Stomach (tissue), 9 donors: Measurements from ENCODE around the gene CDH18. TPM values are rescaled to one million over a fixed set of nuclear protein-coding genes. Genes with fewer than 3 reads are reported as not detected.

Source experiments
- DNase-seq, 2 donors: peaks; one replicate each; pipeline versions ENCODE4 v3.0.0 to v3.0.0-alpha.2; 2013 to 2019
- H3K27ac ChIP-seq, 5 donors: fragments of 200-600 bp in 4 of 5; sonication (generic) in 4 of 5; one replicate each; pipeline ENCODE4 v1.5.1; 2013 to 2019; ENCODE audit warnings: mild to moderate bottlenecking in 1 of 5, moderate library complexity in 1 of 5
- H3K27me3 ChIP-seq, 3 donors: fragments of 200-600 bp; sonication (generic); one replicate each; pipeline ENCODE4 v1.5.1; 2017 to 2019; ENCODE audit warnings: mixed run types in 1 of 3
- H3K36me3 ChIP-seq, 4 donors: fragments of 200-600 bp; sonication (generic); 1 replicate in 3 of 4; 2 replicates in 1 of 4; pipeline ENCODE4 v1.5.1; 2016 to 2019
- H3K4me1 ChIP-seq, 4 donors: fragments of 200-600 bp; sonication (generic); one replicate each; pipeline ENCODE4 v1.5.1; 2016 to 2019
- H3K4me3 ChIP-seq, 4 donors: fragments of 200-600 bp; sonication (generic) in 3 of 4; one replicate each; pipeline ENCODE4 v1.5.1; 2016 to 2019; ENCODE audit warnings: mild to moderate bottlenecking in 1 of 4
- H3K9me3 ChIP-seq, 4 donors: fragments of 200-600 bp; sonication (generic); one replicate each; pipeline ENCODE4 v1.5.1; 2016 to 2019
- EP300 ChIP-seq: sonication (generic); formaldehyde crosslinking; IDR thresholded peaks from one replicate; pipeline ENCODE4 v1.6.1; 2017; ENCODE audit warnings: antibody characterized with exemption
- POLR2A ChIP-seq, 4 donors: fragments of 450-650 bp; IDR thresholded peaks; one replicate each; pipeline ENCODE4 v1.6.1; 2016; ENCODE audit warnings: antibody characterized with exemption in 4 of 4, control low read depth in 2 of 4, mild to moderate bottlenecking in 1 of 4, moderate library complexity in 1 of 4
- POLR2AphosphoS5 ChIP-seq, 3 donors: sonication (generic); formaldehyde crosslinking; IDR thresholded peaks; one replicate each; pipeline ENCODE4 v1.6.1; 2016; ENCODE audit warnings: antibody characterized with exemption in 3 of 3
- WGBS, 5 donors: extraction: QIAGEN DNeasy Blood & Tissue Kit in 3 of 5; methylation state at CpG; one replicate each; pipeline versions ENCODE4 v1.1.5 to v1.1.7; 2013 to 2018; 5-methylcytosine and 5-hydroxymethylcytosine counted together
- intact Hi-C: fragments of 100-400 bp; cut with DNase I; formaldehyde crosslinking; loops from one replicate; pipeline ENCODE4 v1.15.1; 2023; ENCODE audit warnings: low total_unique reads
- polyA plus RNA-seq, 3 donors: library from polyadenylated mRNA; stranded (reverse); fragments of 200-250 nt; gene quantifications; one replicate each; pipeline ENCODE4 v1.2.3, GENCODE V29; 2013
- total RNA-seq, 5 donors: library from RNA; depleted of rRNA; stranded (reverse); fragments of >200 nt; gene quantifications; one replicate each; pipeline versions ENCODE4 v1.1.0 to v1.2.3, GENCODE V29; 2014 to 2016
- TF ChIP-seq, protein P1 (sequence below), 7 experiments: fragments of 450-650 bp in 4 of 7; fragments of 200-600 bp in 3 of 7; sonication (generic) in 3 of 7; IDR thresholded peaks; one replicate each; pipeline ENCODE4 v1.5.1; 2016 to 2019; ENCODE audit warnings: antibody characterized with exemption in 7 of 7, control low read depth in 2 of 7, mild to moderate bottlenecking in 1 of 7
- donor health status: healthy with polysubstance abuse.
- donor health status: Bipolar disorder and iron deficiency.
- donor health status: healthy.

The CDH18 gene
- total and polyA plus RNA-seq, 8 donors = 0.05 to 0.92 TPM; not detected in 6

DNA sequence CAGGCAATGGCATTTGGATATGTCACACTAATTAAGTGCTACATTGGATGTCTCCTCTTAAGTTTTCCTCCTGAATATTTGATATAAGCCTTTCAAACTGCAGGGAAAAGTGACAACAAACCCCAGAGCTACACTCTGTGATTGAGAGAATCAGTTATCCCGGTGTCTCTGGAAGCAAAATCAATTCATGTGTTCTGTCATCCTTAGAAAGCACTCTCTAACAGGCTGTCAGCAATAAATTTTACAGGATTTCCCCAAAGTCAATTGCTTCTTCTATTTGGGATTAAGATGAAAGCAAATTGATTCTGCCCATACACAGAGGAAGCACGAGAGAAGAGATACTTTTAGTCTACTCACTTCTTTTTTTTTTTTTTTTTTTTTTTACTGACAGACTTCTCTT, 332.4 kb downstream of the CDH18 start:
- no peak for DNase-seq
- intact Hi-C loops = no loop called here
- no peaks in the 10 kb centered on the region for H3K27me3 ChIP-seq
- H3K36me3 ChIP-seq = no peaks in the 10 kb centered on the region
- no peak overlapping the region for H3K27ac ChIP-seq
- H3K4me1 ChIP-seq = no peaks in the 10 kb centered on the region
- WGBS, 5 donors = 44 to 58% (median 48%) methylated on average over 2 of the region's 2 CpGs
- TF ChIP-seq POLR2A (IDR thresholded peaks at IDR 0.05) (no peak), EP300 (no peak), POLR2AphosphoS5 (IDR thresholded peaks at IDR 0.05) (no peak)
- TF ChIP-seq, protein P1, sequence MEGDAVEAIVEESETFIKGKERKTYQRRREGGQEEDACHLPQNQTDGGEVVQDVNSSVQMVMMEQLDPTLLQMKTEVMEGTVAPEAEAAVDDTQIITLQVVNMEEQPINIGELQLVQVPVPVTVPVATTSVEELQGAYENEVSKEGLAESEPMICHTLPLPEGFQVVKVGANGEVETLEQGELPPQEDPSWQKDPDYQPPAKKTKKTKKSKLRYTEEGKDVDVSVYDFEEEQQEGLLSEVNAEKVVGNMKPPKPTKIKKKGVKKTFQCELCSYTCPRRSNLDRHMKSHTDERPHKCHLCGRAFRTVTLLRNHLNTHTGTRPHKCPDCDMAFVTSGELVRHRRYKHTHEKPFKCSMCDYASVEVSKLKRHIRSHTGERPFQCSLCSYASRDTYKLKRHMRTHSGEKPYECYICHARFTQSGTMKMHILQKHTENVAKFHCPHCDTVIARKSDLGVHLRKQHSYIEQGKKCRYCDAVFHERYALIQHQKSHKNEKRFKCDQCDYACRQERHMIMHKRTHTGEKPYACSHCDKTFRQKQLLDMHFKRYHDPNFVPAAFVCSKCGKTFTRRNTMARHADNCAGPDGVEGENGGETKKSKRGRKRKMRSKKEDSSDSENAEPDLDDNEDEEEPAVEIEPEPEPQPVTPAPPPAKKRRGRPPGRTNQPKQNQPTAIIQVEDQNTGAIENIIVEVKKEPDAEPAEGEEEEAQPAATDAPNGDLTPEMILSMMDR (IDR thresholded peaks at IDR 0.05) = no peak
- H3K4me3 ChIP-seq = no peak overlapping the region
- H3K9me3 ChIP-seq = no peaks in the 10 kb centered on the region

DNA sequence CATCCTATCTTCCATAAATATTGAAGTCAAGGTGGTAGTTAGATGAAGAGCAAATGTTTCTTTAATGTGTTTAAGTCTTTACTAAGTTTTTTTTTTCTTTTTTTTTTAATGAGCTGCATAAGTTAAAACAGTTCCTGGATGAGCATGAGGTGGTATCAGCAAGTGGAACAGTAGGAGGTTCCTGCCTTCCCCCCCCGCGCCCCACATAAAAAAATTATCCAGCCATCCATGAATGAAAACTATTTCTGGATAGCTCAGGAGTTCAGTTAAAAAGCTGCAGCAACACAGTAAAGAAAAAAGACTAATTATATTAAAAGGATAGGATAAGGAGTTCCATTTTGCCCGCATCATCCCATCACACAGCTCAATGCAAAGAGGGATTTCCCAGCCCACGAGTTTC, 349.5 kb downstream of the CDH18 start:
- H3K36me3 ChIP-seq = no peaks in the 10 kb centered on the region
- H3K4me3 ChIP-seq = no peak overlapping the region
- H3K27me3 ChIP-seq = no peaks in the 10 kb centered on the region
- DNase-seq = no peak
- 83 to 90% (median 88%) methylated on average over 4 of the region's 4 CpGs for WGBS, 5 donors
- intact Hi-C loops = no loop called here
- H3K9me3 ChIP-seq = no peaks in the 10 kb centered on the region
- no peaks in the 10 kb centered on the region for H3K4me1 ChIP-seq
- H3K27ac ChIP-seq = no peak overlapping the region
- TF ChIP-seq, protein P1 (IDR thresholded peaks at IDR 0.05) = no peak
- no peak for TF ChIP-seq EP300
- TF ChIP-seq POLR2AphosphoS5 (IDR thresholded peaks at IDR 0.05) = no peak
- TF ChIP-seq POLR2A (IDR thresholded peaks at IDR 0.05) = no peak

DNA sequence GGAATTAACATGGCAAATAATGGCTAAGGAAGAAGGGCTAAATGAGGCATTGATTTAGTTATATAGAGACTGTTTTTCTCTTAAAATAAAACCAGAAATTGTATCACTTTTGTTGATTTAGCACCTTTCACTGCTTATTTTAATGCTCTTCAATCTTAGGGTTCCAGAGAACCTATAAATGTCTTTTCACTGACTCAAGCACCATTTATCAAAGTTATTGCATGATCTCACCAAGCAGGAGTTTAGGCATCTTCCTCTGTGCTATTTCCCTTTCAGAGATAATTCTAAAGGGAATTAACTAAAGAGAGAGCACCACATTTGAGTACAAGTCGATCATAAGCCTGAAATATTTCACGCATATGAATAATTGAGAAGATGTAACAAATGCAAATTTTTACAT, 357.1 kb downstream of the CDH18 start:
- intact Hi-C loops = no loop called here
- Histone ChIP-seq H3K4me1 (no peaks in the 10 kb centered on the region), H3K4me3 (no peak overlapping the region), H3K27ac (no peak overlapping the region), H3K27me3 (no peaks in the 10 kb centered on the region), H3K9me3 (no peaks in the 10 kb centered on the region), H3K36me3 (no peaks in the 10 kb centered on the region)
- 83 to 93% (median 92%) methylated on average over 2 of the region's 2 CpGs for WGBS, 5 donors
- TF ChIP-seq EP300 (no peak), POLR2AphosphoS5 (IDR thresholded peaks at IDR 0.05) (no peak), POLR2A (IDR thresholded peaks at IDR 0.05) (no peak)
- TF ChIP-seq, protein P1 (IDR thresholded peaks at IDR 0.05) = no peak
- DNase-seq = no peak

DNA sequence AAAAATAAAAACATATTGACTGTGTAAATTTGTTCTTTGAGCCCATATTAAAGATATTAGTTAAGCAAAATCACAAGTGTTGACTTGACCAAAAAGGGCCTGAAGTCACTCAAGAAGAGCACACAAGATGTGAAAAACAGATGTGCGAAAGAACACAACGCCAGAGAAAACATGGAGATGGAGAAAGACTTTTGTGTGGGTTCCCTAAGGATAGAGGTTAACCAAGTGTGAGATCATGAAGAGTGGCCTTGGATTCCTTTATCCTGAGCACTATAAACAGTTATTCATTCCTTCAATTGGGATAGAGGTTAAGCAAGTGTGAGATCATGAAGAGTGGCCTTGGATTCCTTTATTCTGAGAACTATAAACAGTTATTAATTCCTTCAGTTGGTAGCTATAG, 361.8 kb downstream of the CDH18 start:
- Histone ChIP-seq H3K9me3 (no peaks in the 10 kb centered on the region), H3K27ac (no peak overlapping the region), H3K36me3 (no peaks in the 10 kb centered on the region), H3K4me1 (no peaks in the 10 kb centered on the region), H3K27me3 (no peaks in the 10 kb centered on the region), H3K4me3 (no peak overlapping the region)
- intact Hi-C loops = no loop called here
- TF ChIP-seq, protein P1 (IDR thresholded peaks at IDR 0.05) = no peak
- TF ChIP-seq EP300 (no peak), POLR2AphosphoS5 (IDR thresholded peaks at IDR 0.05) (no peak), POLR2A (IDR thresholded peaks at IDR 0.05) (no peak)
- no peak for DNase-seq
- WGBS, 5 donors = 86 to 92% (median 90%) methylated on average over 2 of the region's 2 CpGs
